Bronchial epithelial cell (primary cell): Measurements from ENCODE around the gene PELI2. TPM values are rescaled to one million over a fixed set of nuclear protein-coding genes. Genes with fewer than 3 reads are reported as not detected.
A peak's percentile ranks its signal among the peaks of the same experiment; 100 is the strongest.

Experiments used
- DNase-seq: peaks from one replicate; pipeline ENCODE4 v3.0.0-alpha.2; 2010; ENCODE audit warnings: low read depth
- FAIRE-seq: peaks from 2 replicates; lab custom pipeline; 2011; peaks lifted over from hg19 to GRCh38; lab: Jason Lieb, UNC
- H3K27me3 ChIP-seq: 2 replicates; pipeline ENCODE4 v1.5.1; 2011; ENCODE audit warnings: low read length; ENCODE audit not compliant: control insufficient read depth, insufficient read depth
- H3K36me3 ChIP-seq: 2 replicates; pipeline ENCODE4 v1.5.1; 2011; ENCODE audit warnings: low read length; ENCODE audit not compliant: control insufficient read depth, insufficient read depth
- H3K4me3 ChIP-seq: 2 replicates; pipeline ENCODE4 v1.5.1; 2011; ENCODE audit warnings: mild to moderate bottlenecking, low read depth, low read length, control low read depth
- CTCF ChIP-seq: IDR thresholded peaks from 2 replicates; pipeline ENCODE4 v1.5.1; 2011; ENCODE audit warnings: mild to moderate bottlenecking, moderate library complexity, low read length, control low read depth, inconsistent platforms; ENCODE audit not compliant: insufficient read depth, severe bottlenecking
- total RNA-seq: library from RNA; depleted of rRNA; stranded (reverse); fragments of >200 nt; gene quantifications from 2 replicates; pipeline ENCODE4 v1.2.1, GENCODE V29; 2014

Gene PELI2
- total RNA-seq, 1 donor from 2014 or later: 2.1 TPM

- Histone ChIP-seq H3K27me3 (no peaks in the 10 kb centered on the region), H3K4me3 (no peak overlapping the region), H3K36me3 (no peaks in the 10 kb centered on the region)
- no peak for TF ChIP-seq CTCF
- DNase-seq (peak; percentile 59), FAIRE-seq (no peak)
Observed at GRCh38 chr14:56271970-56272369, 153.8 kb downstream of the PELI2 start.

- no peak for DNase-seq
- TF ChIP-seq CTCF: no peak
- Histone ChIP-seq H3K36me3 (no peaks in the 10 kb centered on the region), H3K4me3 (no peak overlapping the region), H3K27me3 (no peaks in the 10 kb centered on the region)
- no peak for FAIRE-seq
Observed at GRCh38 chr14:56273155-56273554, 154.9 kb downstream of the PELI2 start.

GRCh38 chr14:56273951-56274350 lies 155.7 kb downstream of the PELI2 start:
- DNase-seq (no peak), FAIRE-seq (no peak)
- no peak for TF ChIP-seq CTCF
- Histone ChIP-seq H3K4me3 (no peak overlapping the region), H3K27me3 (no peaks in the 10 kb centered on the region), H3K36me3 (no peaks in the 10 kb centered on the region)

GRCh38 chr14:56274556-56274955 lies 156.3 kb downstream of the PELI2 start:
- no peaks in the 10 kb centered on the region for H3K36me3 ChIP-seq
- no peak for TF ChIP-seq CTCF
- DNase-seq: no peak
- no peak for FAIRE-seq
- no peaks in the 10 kb centered on the region for H3K27me3 ChIP-seq
- H3K4me3 ChIP-seq: no peak overlapping the region

- Histone ChIP-seq H3K27me3 (no peaks in the 10 kb centered on the region), H3K36me3 (no peaks in the 10 kb centered on the region), H3K4me3 (no peak overlapping the region)
- TF ChIP-seq CTCF: no peak
- no peak for DNase-seq
- no peak for FAIRE-seq
Observed at GRCh38 chr14:56276108-56276507, 157.9 kb downstream of the PELI2 start.

GRCh38 chr14:56278383-56278782 lies 160.2 kb downstream of the PELI2 start:
- DNase-seq (no peak), FAIRE-seq (no peak)
- TF ChIP-seq CTCF: no peak
- H3K27me3 ChIP-seq: no peaks in the 10 kb centered on the region
- H3K36me3 ChIP-seq: no peaks in the 10 kb centered on the region
- H3K4me3 ChIP-seq: no peak overlapping the region
